NCI-H774 (cell line): ENCODE data around the gene CFAP54.
"Not testable (repeated sequence)": the region's sequence is repeated elsewhere in the genome, so short reads cannot be mapped to it uniquely, and the experiment has no call there.

Source experiments
- DNase-seq: peaks from one replicate; lab custom pipeline; 2025; lab: John Stamatoyannopoulos, UW

The CFAP54 gene

GRCh38 chr12:96489392-96490056 is at the start of gene CFAP54:
CFAP54 (plus strand) TSS chr12:96489577; CDS start chr12:96489610, 33 bp downstream.
- DNase-seq: peak; percentile 93

- DNase-seq: no peak
Measured at GRCh38 chr12:96441816-96442215, 47.6 kb upstream of the CFAP54 start.

- no peak for DNase-seq
Measured at GRCh38 chr12:96442906-96443305, 46.5 kb upstream of the CFAP54 start.

DNA sequence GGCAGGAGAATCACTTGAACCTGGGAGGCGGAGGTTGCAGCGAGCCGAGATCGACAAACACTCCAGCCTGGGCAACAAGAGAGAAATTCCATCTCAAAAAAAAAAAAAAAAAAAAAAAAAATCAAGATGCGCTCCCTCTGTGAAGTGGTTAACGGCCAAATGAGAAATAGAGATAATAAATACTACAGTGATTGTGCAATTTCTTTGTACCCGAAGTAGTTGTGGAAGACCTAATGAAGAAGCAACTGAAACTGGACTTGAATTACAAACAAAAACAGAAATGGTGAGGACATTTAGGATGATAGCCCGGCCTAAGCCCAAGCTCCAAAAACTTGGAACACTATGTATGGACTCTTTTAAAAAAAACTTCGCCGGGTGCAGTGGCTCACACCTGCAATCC is 45.0 kb upstream of the CFAP54 start:
- DNase-seq: no peak

GRCh38 chr12:96445691-96446583 is 43.4 kb upstream of the CFAP54 start:
- no peak for DNase-seq

GRCh38 chr12:96447256-96447655 is 42.1 kb upstream of the CFAP54 start:
- no peak for DNase-seq

DNA sequence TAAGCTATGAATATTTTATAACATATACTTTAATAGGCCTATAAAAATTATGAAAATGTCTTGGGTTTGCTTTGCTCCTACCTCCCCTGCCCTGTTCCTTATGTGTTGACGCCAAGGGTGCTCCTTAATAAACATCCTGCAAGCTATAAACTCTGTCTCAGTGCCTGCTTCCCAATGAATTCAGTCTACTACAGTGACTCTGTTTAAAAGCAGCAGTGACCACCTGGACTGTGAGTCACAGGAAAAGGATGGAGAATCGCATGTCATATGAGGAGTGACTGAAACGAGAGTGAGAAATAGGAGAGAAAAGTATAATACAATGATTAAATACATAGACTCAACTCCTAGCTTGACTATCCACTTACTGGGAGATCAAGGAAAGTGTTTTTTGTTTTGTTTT is 41.1 kb upstream of the CFAP54 start:
- no peak for DNase-seq

GRCh38 chr12:96452261-96452922 is 37.0 kb upstream of the CFAP54 start:
- DNase-seq: no peak

GRCh38 chr12:96454396-96454795 is 35.0 kb upstream of the CFAP54 start:
- no peak for DNase-seq

GRCh38 chr12:96456265-96456974 is 33.0 kb upstream of the CFAP54 start:
- DNase-seq: no peak

- peak; percentile 16 for DNase-seq
Measured at GRCh38 chr12:96457191-96457930, 32.0 kb upstream of the CFAP54 start.

DNA sequence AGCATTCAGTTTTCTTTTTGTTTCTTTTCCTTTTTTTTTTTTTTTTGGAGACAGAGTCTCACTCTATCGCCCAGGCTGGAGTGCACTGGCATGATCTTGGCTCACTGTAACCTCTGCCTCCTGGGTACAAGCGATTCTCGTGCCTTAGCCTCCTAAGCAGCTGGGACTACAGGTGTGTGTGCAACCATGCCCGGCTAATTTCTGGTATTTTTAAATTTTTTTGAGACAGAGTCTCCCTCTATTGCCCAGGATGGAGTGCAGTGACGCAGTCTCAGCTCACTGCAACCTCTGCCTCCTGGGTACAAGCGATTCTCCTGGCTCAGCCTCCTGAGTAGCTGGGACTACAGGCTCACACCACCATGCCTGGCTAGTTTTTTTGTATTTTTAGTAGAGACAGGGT is 30.1 kb upstream of the CFAP54 start:
- DNase-seq: not testable (repeated sequence)

GRCh38 chr12:96462571-96463280 is 26.7 kb upstream of the CFAP54 start:
- no peak for DNase-seq

DNA sequence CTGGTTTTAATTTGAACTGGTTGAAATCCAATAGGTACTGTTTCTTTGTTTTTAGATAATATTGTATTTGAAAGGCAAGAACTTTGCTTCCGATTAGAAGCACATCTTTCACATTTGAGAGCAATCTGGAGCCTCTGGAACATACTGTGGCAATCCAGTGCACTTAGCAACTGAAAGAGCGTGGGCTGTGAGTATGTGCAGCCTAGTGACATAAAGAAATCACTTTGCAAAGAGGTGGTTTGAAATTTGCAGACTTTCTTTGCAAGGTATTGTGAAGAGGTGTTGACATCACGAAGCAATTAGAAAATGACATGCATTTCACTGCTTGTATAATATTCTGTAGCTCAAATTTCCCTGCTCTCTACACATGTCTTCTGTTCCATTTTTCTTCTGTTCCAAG is 23.5 kb upstream of the CFAP54 start:
- no peak for DNase-seq

DNA sequence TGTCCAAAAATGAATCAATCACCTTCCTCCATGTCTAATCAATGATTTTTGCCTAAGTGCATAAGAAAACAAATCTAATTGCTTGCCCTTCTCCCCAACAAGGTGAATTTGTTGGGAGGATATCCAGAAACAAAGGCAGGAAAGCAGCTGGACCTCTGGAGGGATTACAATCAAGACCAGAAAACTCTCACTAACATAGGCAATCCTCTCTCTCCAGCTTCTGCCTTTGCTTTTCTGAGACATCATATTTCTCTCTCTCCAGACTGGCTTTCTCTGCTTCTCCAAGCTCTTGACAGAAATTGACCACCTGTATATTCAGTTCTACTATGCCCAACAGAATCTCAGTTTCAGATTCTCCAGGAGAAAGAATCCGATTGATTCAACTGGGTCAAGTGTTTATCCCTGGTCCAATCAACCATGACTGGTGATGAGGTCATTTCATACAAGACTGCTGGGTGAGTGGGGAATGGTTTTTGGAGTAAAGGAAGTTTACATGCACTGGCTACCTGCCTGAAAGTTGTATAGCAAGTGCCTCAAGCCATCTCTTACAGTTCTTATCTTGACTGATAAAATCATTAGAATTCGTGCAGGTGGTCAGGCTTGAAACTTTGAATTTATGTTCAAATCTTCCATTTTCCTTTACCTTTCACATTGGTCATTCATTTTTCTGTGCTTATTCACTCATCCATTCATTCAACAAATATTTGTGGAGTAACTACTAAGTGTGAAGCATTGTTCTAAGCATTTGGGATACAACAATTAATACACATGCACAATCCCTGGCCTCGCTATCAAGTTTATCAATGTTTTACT is 22.2 kb upstream of the CFAP54 start:
- peak; percentile 20 for DNase-seq

DNA sequence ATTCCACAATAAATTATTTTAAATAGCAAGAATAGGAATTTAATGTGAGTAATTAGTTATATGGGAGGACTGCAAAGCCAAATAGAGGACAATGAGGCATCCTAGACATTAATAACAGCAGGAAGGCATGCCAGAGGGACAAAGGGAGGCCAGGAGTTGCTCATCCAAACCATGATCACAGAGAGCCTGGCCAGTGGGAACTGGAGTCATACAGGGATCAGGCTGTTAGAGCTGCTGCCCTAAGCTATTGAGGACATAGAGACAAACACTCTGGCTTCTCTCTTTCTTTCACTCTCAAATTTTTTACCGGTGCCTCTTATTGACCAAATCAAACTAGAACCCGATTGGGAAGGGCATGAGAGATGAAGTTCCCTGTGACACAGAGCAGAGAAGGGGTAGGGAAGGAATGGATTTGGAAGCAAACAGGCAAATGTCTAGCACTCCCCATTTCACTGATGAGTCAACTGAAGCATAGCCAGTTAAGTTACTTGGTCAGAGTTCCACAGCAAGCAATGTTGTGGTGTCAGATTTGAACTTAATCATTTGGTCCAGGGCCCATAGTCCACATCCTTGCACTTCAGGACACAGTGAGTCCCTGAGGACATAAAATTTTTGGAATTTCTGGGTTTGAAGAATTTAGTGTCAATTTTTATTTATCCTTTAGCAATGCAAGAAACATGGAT is 17.9 kb upstream of the CFAP54 start:
- DNase-seq: no peak

DNA sequence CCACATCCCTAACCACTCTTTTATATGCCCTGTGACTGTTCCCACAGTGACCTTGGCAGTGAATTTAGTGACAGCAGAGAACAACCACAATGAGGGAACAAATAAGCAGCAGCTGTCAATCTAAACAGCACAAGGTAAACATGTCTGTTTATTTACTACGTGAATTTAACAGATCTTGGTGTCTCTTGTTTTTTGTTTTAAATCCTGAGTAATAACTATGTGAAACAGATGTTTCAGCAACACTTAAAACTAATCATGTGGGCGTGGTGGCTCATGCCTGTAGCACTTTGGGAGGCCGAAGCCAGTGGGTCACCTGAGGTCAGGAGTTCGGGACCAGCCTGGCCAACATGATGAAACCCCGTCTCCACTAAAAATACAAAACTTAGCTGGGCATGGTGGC is 17.0 kb upstream of the CFAP54 start:
- DNase-seq: no peak

GRCh38 chr12:96473394-96474093 is 15.8 kb upstream of the CFAP54 start:
- DNase-seq: no peak

DNA sequence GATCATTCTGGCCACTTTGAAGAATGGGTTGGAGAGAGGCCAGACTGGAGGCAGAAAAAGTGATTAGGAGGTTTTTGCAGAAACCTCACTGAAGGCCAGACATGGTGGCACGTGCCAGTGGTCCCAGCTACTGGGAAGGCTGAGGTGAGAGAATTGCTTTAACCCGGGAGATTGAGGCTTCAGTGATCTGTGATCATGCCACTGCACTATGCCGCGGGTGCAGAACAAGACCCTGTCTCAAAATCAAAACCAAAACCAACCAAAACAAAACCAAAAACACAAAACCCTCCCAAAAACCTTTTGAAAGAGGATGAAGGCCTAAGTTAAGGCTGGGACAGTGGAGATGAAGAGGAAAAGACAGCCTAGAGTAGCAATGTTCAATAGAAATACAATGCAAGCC is 15.2 kb upstream of the CFAP54 start:
- no peak for DNase-seq
